ENCODE data around the gene UBA5. TPM values are rescaled to one million over a fixed set of nuclear protein-coding genes. Genes with fewer than 3 reads are reported as not detected.
"Not testable (repeated sequence)": the region's sequence is repeated elsewhere in the genome, so short reads cannot be mapped to it uniquely, and the experiment has no call there.

Gene UBA5
- 63.4 and 63.9 TPM in 2 replicates for total RNA-seq (2014; rRNA removed; shearing (Covaris generic))
- polyA plus RNA-seq (2015; cell fraction: cytosol; rRNA removed): 56.1 and 70.8 TPM in 2 replicates
- 88.2 and 96.3 TPM in 2 replicates for polyA plus RNA-seq (2015; cell fraction: nucleus; rRNA removed)

GRCh38 chr3:132660052-132660810, at the start of gene UBA5:
Gene UBA5, plus strand, starts transcription at chr3:132660329. Its CDS starts 209 bp downstream, at chr3:132660538.
- peak; percentile 79 for DNase-seq (ENCODE audit: low read depth)

- DNase-seq (ENCODE audit: low read depth): not testable (repeated sequence)
These were observed 44.8 kb upstream of the UBA5 start for GRCh38 chr3:132615301-132615700.

GRCh38 chr3:132615881-132616280, 44.2 kb upstream of the UBA5 start:
- DNase-seq (ENCODE audit: low read depth): no peak

GRCh38 chr3:132616780-132617179, 43.3 kb upstream of the UBA5 start:
- no peak for DNase-seq (ENCODE audit: low read depth)

GRCh38 chr3:132622148-132622547, 38.0 kb upstream of the UBA5 start:
- DNase-seq (ENCODE audit: low read depth): no peak

- DNase-seq (ENCODE audit: low read depth): no peak
These were observed 37.4 kb upstream of the UBA5 start for GRCh38 chr3:132622761-132623160.

GRCh38 chr3:132623646-132624045, 36.5 kb upstream of the UBA5 start:
- DNase-seq (ENCODE audit: low read depth): no peak

- no peak for DNase-seq (ENCODE audit: low read depth)
These were observed 35.3 kb upstream of the UBA5 start for GRCh38 chr3:132624790-132625189.

- no peak for DNase-seq (ENCODE audit: low read depth)
These were observed 34.5 kb upstream of the UBA5 start for GRCh38 chr3:132625613-132626012.

- DNase-seq (ENCODE audit: low read depth): no peak
These were observed 33.2 kb upstream of the UBA5 start for GRCh38 chr3:132626955-132627354.

GRCh38 chr3:132628157-132628556, 32.0 kb upstream of the UBA5 start:
- no peak for DNase-seq (ENCODE audit: low read depth)

GRCh38 chr3:132629928-132630327, 30.2 kb upstream of the UBA5 start:
- DNase-seq (ENCODE audit: low read depth): peak; percentile 84

GRCh38 chr3:132630612-132631011, 29.5 kb upstream of the UBA5 start:
- DNase-seq (ENCODE audit: low read depth): no peak

- DNase-seq (ENCODE audit: low read depth): no peak
These were observed 25.1 kb upstream of the UBA5 start for GRCh38 chr3:132635052-132635451.

GRCh38 chr3:132637590-132637989, 22.5 kb upstream of the UBA5 start:
- DNase-seq (ENCODE audit: low read depth): no peak

- DNase-seq (ENCODE audit: low read depth): no peak
These were observed 21.4 kb upstream of the UBA5 start for GRCh38 chr3:132638706-132639105.

GRCh38 chr3:132641427-132641826, 18.7 kb upstream of the UBA5 start:
- not testable (repeated sequence) for DNase-seq (ENCODE audit: low read depth)

- peak; percentile 64 for DNase-seq (ENCODE audit: low read depth)
These were observed 18.1 kb upstream of the UBA5 start for GRCh38 chr3:132641837-132642538.

GRCh38 chr3:132642539-132642847, 17.6 kb upstream of the UBA5 start:
- no peak for DNase-seq (ENCODE audit: low read depth)

- no peak for DNase-seq (ENCODE audit: low read depth)
These were observed 16.8 kb upstream of the UBA5 start for GRCh38 chr3:132643366-132643765.

- peak; percentile 51 for DNase-seq (ENCODE audit: low read depth)
These were observed 15.1 kb upstream of the UBA5 start for GRCh38 chr3:132645058-132645457.

- no peak for DNase-seq (ENCODE audit: low read depth)
These were observed 10.0 kb upstream of the UBA5 start for GRCh38 chr3:132650153-132650552.
